SJCRH30 (cell line): ENCODE data around the gene HS3ST2. TPM values are rescaled to one million over a fixed set of nuclear protein-coding genes. Genes with fewer than 3 reads are reported as not detected.
"Not testable (repeated sequence)": the region's sequence is repeated elsewhere in the genome, so short reads cannot be mapped to it uniquely, and the experiment has no call there.

Source experiments
- DNase-seq, 2 experiments: peaks; one replicate each; pipeline ENCODE4 v3.0.0-alpha.2; 2015 to 2020
- H3K27ac ChIP-seq: fragments of 250-450 bp; sonication (Bioruptor Pico); 2 replicates; pipeline ENCODE4 v1.5.1; 2020; ENCODE audit warnings: mild to moderate bottlenecking, moderate library complexity
- H3K27me3 ChIP-seq: fragments of 250-450 bp; sonication (Bioruptor Pico); 2 replicates; pipeline ENCODE4 v1.5.1; 2020; ENCODE audit warnings: mild to moderate bottlenecking, moderate library complexity
- H3K36me3 ChIP-seq: fragments of 250-450 bp; sonication (Bioruptor Pico); 2 replicates; pipeline ENCODE4 v1.5.1; 2020; ENCODE audit warnings: mild to moderate bottlenecking, moderate library complexity
- H3K4me1 ChIP-seq: fragments of 250-450 bp; sonication (Bioruptor Pico); 2 replicates; pipeline ENCODE4 v1.5.1; 2020; ENCODE audit warnings: mild to moderate bottlenecking, moderate library complexity
- H3K4me3 ChIP-seq: fragments of 250-450 bp; sonication (Bioruptor Pico); 2 replicates; pipeline ENCODE4 v1.5.1; 2020; ENCODE audit warnings: mild to moderate bottlenecking, moderate library complexity
- H3K9me3 ChIP-seq: fragments of 250-450 bp; sonication (Bioruptor Pico); replicated peaks from 2 replicates; pipeline ENCODE4 v1.5.1; 2020; ENCODE audit warnings: mild to moderate bottlenecking, moderate library complexity
- total RNA-seq: library from RNA; depleted of rRNA; stranded (reverse); fragments of >200 nt; shearing (Covaris generic); gene quantifications from 2 replicates; pipeline ENCODE4 v1.2.3, GENCODE V29; 2014

Gene HS3ST2
- total RNA-seq, 1 experiment from 2014 or later: not detected

- H3K27ac ChIP-seq: no peak overlapping the region
- DNase-seq: no peak
- H3K27me3 ChIP-seq: no peaks in the 10 kb centered on the region
- H3K36me3 ChIP-seq: no peaks in the 10 kb centered on the region
- H3K4me3 ChIP-seq: no peak overlapping the region
- H3K4me1 ChIP-seq: no peaks in the 10 kb centered on the region
- no peaks in the 10 kb centered on the region for H3K9me3 ChIP-seq
Observed at GRCh38 chr16:22924492-22924891, 110.5 kb downstream of the HS3ST2 start.

- no peak for DNase-seq
- Histone ChIP-seq H3K4me3 (no peak overlapping the region), H3K27ac (no peak overlapping the region), H3K9me3 (no peaks in the 10 kb centered on the region), H3K4me1 (no peaks in the 10 kb centered on the region), H3K27me3 (no peaks in the 10 kb centered on the region), H3K36me3 (no peaks in the 10 kb centered on the region)
Observed at GRCh38 chr16:22926105-22926751, 112.3 kb downstream of the HS3ST2 start.

GRCh38 chr16:22927306-22927705 lies 113.3 kb downstream of the HS3ST2 start:
- no peaks in the 10 kb centered on the region for H3K27me3 ChIP-seq
- H3K9me3 ChIP-seq: no peaks in the 10 kb centered on the region
- H3K36me3 ChIP-seq: no peaks in the 10 kb centered on the region
- DNase-seq: no peak
- no peak overlapping the region for H3K27ac ChIP-seq
- H3K4me1 ChIP-seq: no peaks in the 10 kb centered on the region
- H3K4me3 ChIP-seq: no peak overlapping the region

GRCh38 chr16:22928882-22929435 lies 115.0 kb downstream of the HS3ST2 start:
- Histone ChIP-seq H3K27me3 (no peaks in the 10 kb centered on the region), H3K4me3 (no peak overlapping the region)
- no peak for DNase-seq

GRCh38 chr16:22929461-22929860 lies 115.5 kb downstream of the HS3ST2 start:
- no peak overlapping the region for H3K4me3 ChIP-seq
- H3K27me3 ChIP-seq: no peaks in the 10 kb centered on the region
- DNase-seq: no peak
- no peaks in the 10 kb centered on the region for H3K9me3 ChIP-seq
- H3K36me3 ChIP-seq: no peaks in the 10 kb centered on the region
- H3K4me1 ChIP-seq: no peaks in the 10 kb centered on the region
- H3K27ac ChIP-seq: no peak overlapping the region

More at GRCh38 chr16:22928882-22929435, 115.0 kb downstream of the HS3ST2 start:
- no peaks in the 10 kb centered on the region for H3K36me3 ChIP-seq
- no peaks in the 10 kb centered on the region for H3K4me1 ChIP-seq
- H3K9me3 ChIP-seq: no peaks in the 10 kb centered on the region
- no peak overlapping the region for H3K27ac ChIP-seq

GRCh38 chr16:22932032-22932771 lies 118.2 kb downstream of the HS3ST2 start:
- Histone ChIP-seq H3K27me3 (no peaks in the 10 kb centered on the region), H3K4me1 (no peaks in the 10 kb centered on the region), H3K36me3 (no peaks in the 10 kb centered on the region), H3K9me3 (no peaks in the 10 kb centered on the region), H3K4me3 (no peak overlapping the region), H3K27ac (no peak overlapping the region)
- DNase-seq: no peak

- Histone ChIP-seq H3K4me3 (no peak overlapping the region), H3K9me3 (no peaks in the 10 kb centered on the region), H3K27me3 (no peaks in the 10 kb centered on the region), H3K27ac (no peak overlapping the region), H3K4me1 (no peaks in the 10 kb centered on the region), H3K36me3 (no peaks in the 10 kb centered on the region)
- no peak for DNase-seq
Observed at GRCh38 chr16:22933173-22933572, 119.2 kb downstream of the HS3ST2 start.

- Histone ChIP-seq H3K27me3 (no peaks in the 10 kb centered on the region), H3K9me3 (no peaks in the 10 kb centered on the region), H3K4me3 (no peak overlapping the region), H3K27ac (no peak overlapping the region), H3K4me1 (no peaks in the 10 kb centered on the region), H3K36me3 (no peaks in the 10 kb centered on the region)
- DNase-seq: no peak
Observed at GRCh38 chr16:22934786-22935185, 120.8 kb downstream of the HS3ST2 start.

GRCh38 chr16:22937169-22937568 lies 123.2 kb downstream of the HS3ST2 start:
- no peaks in the 10 kb centered on the region for H3K4me1 ChIP-seq
- no peaks in the 10 kb centered on the region for H3K9me3 ChIP-seq
- H3K27ac ChIP-seq: no peak overlapping the region
- no peaks in the 10 kb centered on the region for H3K27me3 ChIP-seq
- no peak for DNase-seq
- H3K36me3 ChIP-seq: no peaks in the 10 kb centered on the region
- H3K4me3 ChIP-seq: no peak overlapping the region

GRCh38 chr16:22938647-22939046 lies 124.7 kb downstream of the HS3ST2 start:
- Histone ChIP-seq H3K4me1 (no peaks in the 10 kb centered on the region), H3K36me3 (no peaks in the 10 kb centered on the region), H3K4me3 (no peak overlapping the region), H3K27me3 (no peaks in the 10 kb centered on the region), H3K9me3 (no peaks in the 10 kb centered on the region), H3K27ac (no peak overlapping the region)
- no peak for DNase-seq

- H3K4me1 ChIP-seq, H3K9me3 ChIP-seq, H3K4me3 ChIP-seq, H3K27me3 ChIP-seq, DNase-seq, H3K36me3 ChIP-seq, H3K27ac ChIP-seq: not testable (repeated sequence)
Observed at GRCh38 chr16:22939744-22940363, 125.9 kb downstream of the HS3ST2 start.

GRCh38 chr16:22941970-22942501 lies 128.1 kb downstream of the HS3ST2 start:
- H3K9me3 ChIP-seq: no peaks in the 10 kb centered on the region
- no peak for DNase-seq
- no peak overlapping the region for H3K27ac ChIP-seq
- H3K4me1 ChIP-seq: no peaks in the 10 kb centered on the region
- no peak overlapping the region for H3K4me3 ChIP-seq
- H3K36me3 ChIP-seq: no peaks in the 10 kb centered on the region
- H3K27me3 ChIP-seq: no peaks in the 10 kb centered on the region

GRCh38 chr16:22942811-22943210 lies 128.8 kb downstream of the HS3ST2 start:
- no peaks in the 10 kb centered on the region for H3K9me3 ChIP-seq
- no peaks in the 10 kb centered on the region for H3K27me3 ChIP-seq
- H3K36me3 ChIP-seq: no peaks in the 10 kb centered on the region
- no peak overlapping the region for H3K27ac ChIP-seq
- DNase-seq: no peak
- no peak overlapping the region for H3K4me3 ChIP-seq
- no peaks in the 10 kb centered on the region for H3K4me1 ChIP-seq

- H3K27me3 ChIP-seq: no peaks in the 10 kb centered on the region
- H3K4me3 ChIP-seq: no peak overlapping the region
- H3K27ac ChIP-seq: no peak overlapping the region
- no peaks in the 10 kb centered on the region for H3K36me3 ChIP-seq
- no peaks in the 10 kb centered on the region for H3K4me1 ChIP-seq
- no peaks in the 10 kb centered on the region for H3K9me3 ChIP-seq
- no peak for DNase-seq
Observed at GRCh38 chr16:22945361-22945760, 131.4 kb downstream of the HS3ST2 start.

- no peaks in the 10 kb centered on the region for H3K9me3 ChIP-seq
- no peaks in the 10 kb centered on the region for H3K27me3 ChIP-seq
- H3K36me3 ChIP-seq: no peaks in the 10 kb centered on the region
- no peaks in the 10 kb centered on the region for H3K4me1 ChIP-seq
- H3K27ac ChIP-seq: no peak overlapping the region
- DNase-seq: no peak
- no peak overlapping the region for H3K4me3 ChIP-seq
Observed at GRCh38 chr16:22946433-22946832, 132.5 kb downstream of the HS3ST2 start.
